Measurements from ENCODE around the gene IL11. TPM values are rescaled to one million over a fixed set of nuclear protein-coding genes. Genes with fewer than 3 reads are reported as not detected.
"Not testable (repeated sequence)": the region's sequence is repeated elsewhere in the genome, so short reads cannot be mapped to it uniquely, and the experiment has no call there.

Gene IL11
- total RNA-seq (ENCODE audit: insufficient read depth, low replicate concordance): 12.0 TPM

DNA sequence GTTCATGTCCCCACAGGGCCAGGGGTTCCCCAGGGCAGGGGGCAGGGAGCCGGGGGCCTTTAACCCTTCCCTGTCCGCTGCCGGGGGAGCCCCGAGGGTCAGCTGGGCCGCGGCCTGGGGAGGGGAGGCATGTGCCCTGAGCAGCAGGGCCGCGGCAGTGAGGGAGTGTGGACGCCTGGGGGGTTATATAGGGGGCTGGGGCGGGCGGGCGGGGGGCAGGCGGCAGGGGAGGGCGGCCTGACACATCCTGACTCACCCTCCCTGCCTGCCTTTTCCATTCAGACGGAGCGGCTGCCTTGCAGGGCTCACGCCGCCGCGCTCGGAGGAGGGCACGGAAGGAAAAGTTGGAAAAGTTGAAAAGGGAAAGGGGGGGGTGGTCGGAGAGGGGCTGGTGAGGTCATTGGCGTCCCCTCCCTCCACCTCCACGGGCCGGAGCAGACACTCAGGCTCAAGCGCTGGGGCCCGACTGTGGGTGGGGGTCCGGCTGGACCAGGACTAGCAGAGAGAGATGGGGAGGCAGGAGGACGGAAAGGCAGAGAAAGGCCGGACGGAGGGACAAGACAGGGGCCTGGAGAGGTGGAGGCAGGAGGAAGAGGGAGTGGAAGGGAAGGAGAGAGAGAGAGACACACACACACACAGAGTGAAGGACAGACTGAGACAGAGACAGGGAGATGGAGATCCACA, at the start of gene IL11:
Gene IL11, minus strand, starts transcription at position 159 of the 684 bp plus-strand sequence. Its CDS starts 153 bp downstream, at position 6.
- peak; percentile 58 for DNase-seq (ENCODE audit: low spot score)

DNA sequence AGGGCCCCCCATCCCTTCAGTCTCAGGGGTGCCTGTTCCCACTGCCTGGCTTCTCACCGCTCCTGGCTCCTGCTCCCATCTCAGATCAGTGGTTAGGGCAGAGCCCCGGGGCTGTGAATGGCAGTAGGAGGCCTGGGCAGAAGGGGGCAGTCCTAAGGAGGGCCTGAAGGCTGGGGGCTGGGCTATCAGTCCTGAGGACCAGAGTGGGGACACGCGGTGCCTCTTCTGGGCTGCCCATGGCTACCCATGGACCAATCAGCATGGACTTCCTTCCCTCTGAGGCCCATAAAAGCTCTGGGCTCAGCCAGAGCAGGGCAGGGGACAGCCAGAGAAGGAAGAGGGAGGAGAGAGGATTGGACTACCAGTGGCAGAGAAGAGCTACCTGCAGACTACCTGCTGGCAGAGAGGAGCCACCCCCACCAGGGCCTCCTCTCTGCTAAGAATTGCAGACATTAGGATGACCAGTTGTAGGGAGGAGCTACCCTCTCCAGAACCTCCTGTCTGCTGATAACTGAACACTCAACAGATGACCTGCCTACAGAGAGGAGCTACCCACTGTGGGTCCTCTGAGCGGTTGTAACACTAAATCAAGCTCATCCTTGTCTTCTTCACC, 49.5 kb upstream of the IL11 start:
- DNase-seq (ENCODE audit: low spot score): no peak

DNA sequence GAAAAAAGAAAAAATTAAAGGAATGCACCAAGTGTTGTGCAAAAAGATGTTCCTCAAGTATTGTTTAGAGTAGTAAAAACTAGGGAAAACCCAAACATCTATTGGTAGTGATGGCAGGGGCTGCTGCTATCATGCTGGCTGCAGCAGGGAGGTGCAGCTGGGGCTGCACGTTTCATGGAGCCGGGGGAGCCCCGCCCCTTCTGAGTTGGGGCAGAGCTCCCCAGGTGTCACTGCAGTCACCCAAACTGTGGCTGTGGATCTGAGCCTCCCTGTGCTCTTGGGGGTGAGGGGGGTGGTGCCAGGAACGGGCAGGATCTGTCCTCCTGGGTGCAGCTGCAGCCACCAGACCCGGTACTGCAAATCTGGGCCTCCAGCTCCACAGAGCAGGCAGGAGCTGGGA, 48.8 kb upstream of the IL11 start:
- DNase-seq (ENCODE audit: low spot score): no peak

DNA sequence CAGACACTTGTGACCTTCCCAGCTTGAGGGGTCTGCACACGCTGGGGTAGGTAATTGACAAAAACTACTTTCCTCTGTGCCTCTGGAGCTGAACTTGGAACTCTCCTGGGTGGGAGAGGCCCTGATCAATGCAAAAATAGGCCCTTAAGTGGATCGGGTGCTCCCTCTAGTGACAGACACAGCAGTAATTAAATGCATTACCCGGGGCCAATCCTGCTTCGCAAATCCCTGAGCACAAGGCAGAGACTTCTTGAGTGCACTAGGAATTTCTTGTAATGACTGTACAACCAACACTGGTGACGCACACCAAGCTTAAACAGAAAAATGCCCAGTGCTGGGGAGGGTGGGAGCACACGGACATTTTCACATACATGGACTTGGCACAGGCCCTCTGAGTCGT, 47.9 kb upstream of the IL11 start:
- peak; percentile 82 for DNase-seq (ENCODE audit: low spot score)

GRCh38 chr19:55410168-55410567, 39.9 kb upstream of the IL11 start:
- DNase-seq (ENCODE audit: low spot score): no peak

DNA sequence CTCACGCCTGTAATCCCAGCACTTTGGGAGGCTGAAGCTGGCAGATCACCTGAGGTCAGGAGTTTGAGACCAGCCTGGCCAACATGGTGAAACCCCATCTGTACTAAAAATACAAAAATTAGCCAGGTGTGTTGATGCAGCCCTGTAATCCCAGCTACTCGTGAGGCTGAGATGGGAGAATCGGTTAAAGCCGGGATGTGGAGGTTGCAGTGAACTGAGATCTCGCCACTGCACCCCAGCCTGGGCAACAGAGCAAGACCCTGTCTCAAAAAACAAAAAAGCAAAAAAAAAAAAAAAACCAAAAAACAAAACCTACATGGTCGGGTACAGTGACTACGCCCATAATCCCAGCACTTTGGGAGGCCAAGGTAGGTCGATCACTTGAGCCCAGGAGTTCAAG, 38.9 kb upstream of the IL11 start:
- not testable (repeated sequence) for DNase-seq (ENCODE audit: low spot score)

- no peak for DNase-seq (ENCODE audit: low spot score)
Measured at GRCh38 chr19:55408533-55408872, 38.2 kb upstream of the IL11 start.

GRCh38 chr19:55407800-55408532, 37.7 kb upstream of the IL11 start:
- DNase-seq (ENCODE audit: low spot score): peak; percentile 100

DNA sequence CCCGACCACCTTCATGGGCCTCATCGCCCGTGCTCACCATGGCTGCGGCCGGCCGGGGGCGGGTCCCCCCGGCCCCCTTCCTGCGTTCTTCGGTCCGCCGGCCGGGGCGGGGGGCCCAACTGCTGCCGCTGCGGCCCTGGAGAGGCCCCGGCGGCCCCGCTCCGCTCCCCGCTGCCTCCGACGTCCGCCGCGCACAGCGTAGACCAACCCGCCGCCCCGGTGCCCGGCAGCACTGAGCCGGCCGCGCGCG, 37.2 kb upstream of the IL11 start, which contains the start of gene UBE2S:
Gene UBE2S, minus strand, starts transcription at position 239 of the 250 bp plus-strand sequence. Its CDS starts 199 bp downstream, at position 40.
- not testable (repeated sequence) for DNase-seq (ENCODE audit: low spot score)

GRCh38 chr19:55406826-55407549, 36.7 kb upstream of the IL11 start:
- no peak for DNase-seq (ENCODE audit: low spot score)

- no peak for DNase-seq (ENCODE audit: low spot score)
Measured at GRCh38 chr19:55406091-55406825, 36.0 kb upstream of the IL11 start.

- DNase-seq (ENCODE audit: low spot score): no peak
Measured at GRCh38 chr19:55405638-55406037, 35.4 kb upstream of the IL11 start.

- no peak for DNase-seq (ENCODE audit: low spot score)
Measured at GRCh38 chr19:55402509-55402908, 32.2 kb upstream of the IL11 start.

DNA sequence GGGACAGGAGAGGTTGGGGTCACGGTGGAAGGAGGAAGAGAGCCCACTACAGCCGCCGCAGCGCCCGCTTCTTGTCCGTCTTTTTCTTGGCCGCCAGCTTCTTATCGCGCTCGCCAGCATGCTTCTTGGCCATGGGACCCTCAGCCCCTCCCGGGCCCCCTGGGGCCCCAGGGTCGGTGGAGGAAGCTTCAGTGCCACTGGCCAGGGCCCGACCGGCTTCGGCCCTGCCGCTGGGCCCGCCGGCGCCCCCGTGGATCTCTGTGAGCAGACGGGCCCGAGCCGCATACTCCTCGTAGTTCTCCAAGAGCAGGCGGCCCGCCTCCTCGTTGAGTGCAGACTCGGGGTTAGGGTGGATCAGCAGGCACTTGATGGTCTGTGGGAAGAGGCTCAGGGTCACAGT, 31.1 kb upstream of the IL11 start:
- not testable (repeated sequence) for DNase-seq (ENCODE audit: low spot score)

DNA sequence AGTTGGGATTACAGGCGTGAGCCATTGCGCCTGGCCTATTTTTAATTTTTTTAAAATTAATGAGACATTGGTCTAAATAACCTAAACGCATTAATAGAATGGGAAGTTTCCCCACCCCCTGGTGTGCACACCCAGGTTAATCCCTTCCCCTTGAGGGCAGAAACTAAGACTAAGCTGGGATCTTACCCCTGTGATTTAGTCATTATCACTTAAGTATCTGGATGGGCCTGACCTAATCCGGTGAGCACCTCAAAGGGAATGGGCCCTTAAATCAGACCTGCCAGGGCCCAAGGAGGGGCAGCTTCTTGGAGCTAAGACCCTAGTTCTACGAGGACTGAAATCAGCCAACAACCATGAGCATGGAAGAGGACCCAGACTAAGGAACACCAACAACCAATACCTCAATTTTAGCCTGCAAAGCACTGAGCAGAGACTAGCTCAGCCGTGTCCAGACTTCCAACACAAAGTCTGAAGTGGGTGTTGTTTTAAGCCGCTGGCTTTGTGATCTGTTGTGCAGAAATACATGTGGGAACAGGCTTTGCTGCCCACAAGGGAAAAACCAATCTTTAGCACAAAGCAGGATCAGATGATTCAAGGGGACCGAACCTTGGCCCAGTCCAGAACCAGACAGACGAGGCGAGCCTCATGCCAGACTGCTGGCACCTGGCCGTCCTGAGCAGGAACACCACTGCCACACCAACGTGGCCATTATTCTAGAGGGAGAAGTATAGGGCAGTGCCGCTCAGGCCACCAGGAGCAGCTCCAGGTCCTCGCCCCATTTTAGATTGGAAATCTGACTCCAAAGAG, 30.2 kb upstream of the IL11 start:
- no peak for DNase-seq (ENCODE audit: low spot score)

DNA sequence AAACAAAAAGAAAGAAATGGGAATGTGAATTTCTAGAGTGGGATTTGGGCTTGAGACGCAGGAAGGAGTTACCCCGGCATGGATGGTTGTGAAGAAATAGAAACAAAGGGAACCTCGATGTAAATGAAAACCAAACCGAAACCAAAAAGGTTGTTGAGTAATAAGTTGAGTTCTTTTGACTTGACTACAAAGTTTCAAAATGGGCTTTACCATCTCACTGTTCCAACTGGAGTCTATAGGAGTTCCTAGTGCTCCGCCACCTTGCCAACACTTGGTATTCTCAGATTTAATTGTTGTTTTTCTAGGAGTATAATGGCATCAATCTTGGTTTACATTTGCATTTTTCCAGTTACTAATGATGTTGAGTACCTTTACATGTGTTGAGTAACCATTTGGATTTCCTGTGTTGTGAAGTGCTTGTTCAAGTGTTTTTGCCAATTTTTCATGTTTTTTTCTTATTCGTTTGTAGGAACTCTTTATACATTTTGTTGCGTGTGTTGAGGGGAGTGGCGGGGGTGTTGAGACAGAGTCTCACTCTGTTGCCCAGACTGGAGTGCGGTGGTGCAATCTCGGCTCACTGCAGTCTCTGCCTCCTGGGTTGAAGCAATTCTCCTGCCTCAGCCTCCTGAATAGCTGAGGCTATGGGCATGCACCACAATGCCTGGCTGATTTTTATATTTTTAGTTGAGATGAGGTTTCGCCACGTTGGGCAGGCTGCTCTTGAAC, 28.1 kb upstream of the IL11 start:
- no peak for DNase-seq (ENCODE audit: low spot score)

DNA sequence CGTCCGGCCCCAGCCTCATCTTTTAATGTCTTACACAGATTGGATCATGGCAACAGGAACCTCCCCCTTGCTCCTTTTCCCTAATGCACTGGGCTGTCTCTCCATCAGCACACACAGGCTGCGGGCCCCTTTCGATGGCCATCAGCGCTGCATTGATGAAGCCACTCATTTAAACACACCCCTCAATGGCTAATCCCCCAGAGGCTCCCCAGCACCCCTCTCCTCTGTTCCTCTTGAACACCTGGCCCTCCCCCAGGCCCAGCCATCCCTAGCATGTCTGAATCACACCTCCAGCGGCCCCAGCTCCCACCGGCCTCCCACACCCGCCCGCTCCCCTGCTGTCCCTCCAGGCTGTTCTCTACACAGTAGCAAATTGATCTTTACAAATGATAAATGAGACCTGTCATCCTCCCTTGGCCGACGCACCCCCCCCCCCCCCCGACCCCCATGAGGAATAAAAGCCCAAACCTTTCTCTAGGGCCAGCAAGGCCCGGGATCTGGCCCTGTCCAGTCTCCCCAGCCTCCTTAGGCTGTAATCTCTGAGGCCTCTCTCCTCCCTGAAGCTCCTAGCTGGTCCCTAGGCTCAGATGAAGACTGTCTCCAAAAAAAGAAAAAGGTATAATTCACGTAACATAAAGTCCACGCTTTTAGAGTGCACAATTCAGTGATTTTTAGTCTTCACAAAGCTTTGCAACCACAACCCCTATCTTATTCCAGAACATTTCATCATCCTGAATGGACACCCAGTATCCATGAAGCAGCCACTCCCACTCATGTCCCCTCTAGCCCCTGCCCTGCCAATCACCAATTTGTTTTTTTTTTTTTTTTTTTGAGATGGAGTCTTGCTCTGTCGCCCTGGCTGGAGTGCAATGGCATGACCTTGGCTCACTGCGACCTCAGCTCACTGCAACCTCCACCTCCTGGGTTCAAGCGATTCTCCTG, 22.8 kb upstream of the IL11 start:
- DNase-seq (ENCODE audit: low spot score): no peak

DNA sequence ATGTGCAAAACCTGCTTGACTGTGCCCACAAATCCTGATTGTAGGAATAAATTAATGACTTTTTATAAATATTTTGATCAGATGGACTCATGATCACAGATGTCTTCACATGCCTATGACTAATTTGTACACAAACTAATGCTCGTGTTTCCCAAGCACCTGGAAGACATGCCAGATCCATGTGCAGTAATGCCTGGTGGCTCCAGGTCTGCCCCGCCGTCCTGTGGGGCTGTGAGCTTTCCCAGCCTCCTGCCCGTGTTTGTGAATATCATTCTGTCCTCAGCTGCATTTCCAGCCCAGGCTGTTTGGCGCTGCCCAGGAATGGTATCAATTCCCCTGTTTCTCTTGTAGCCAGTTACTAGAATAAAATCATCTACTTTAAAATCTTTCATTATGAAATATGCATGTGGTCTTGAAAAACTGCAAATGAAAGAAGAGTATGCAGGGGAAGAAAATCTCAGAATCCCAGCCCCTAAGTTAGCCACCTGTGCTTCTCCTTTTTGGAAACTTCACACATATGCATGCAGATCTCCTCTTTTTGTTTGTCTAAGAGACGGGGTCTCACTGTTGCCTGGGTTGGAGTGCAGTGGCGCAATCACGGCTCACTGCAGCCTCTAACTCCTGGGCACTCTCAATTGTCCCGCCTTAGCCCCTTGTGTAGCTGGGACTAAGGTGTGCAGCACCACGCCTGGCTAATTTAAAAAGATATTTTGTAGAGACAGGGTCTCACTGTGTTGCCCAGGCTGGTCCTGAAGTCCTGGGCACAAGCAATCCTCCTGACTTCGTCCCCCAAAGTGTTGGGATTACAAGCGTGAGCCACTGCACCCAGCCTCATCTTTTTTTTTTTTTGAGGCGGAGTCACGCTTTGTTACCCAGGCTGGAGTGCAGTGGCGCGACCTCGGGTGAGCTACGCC, 21.7 kb upstream of the IL11 start:
- no peak for DNase-seq (ENCODE audit: low spot score)

Measured in umbilical cord (tissue), 2 donors.